K562 (cell line): ENCODE data around the gene PCSK6. TPM values are rescaled to one million over a fixed set of nuclear protein-coding genes. Genes with fewer than 3 reads are reported as not detected.

ENCODE experiments used
- ATAC-seq: fragments of 200-7000 bp; cut with Tn5 transposase; 3 replicates; pipeline ENCODE4 v1.9.1; 2020; ENCODE audit warnings: moderate library complexity
- BruUV-seq: library from RNA; stranded (reverse); fragments of 400-500 nt; replicated peaks from 2 replicates; lab custom pipeline; 2021; lab: Mats Ljungman, UMichigan
- CTCF ChIA-PET: fragments of 300-600 bp; formaldehyde crosslinking; extraction: SDS; loops from one replicate; lab custom pipeline; 2021; ENCODE audit warnings: low intra/inter-chr PET ratio; lab: Yijun Ruan, JAX
- POLR2A ChIA-PET: fragments of 300-600, 350-650 bp; sonication (Branson Sonifier 250); formaldehyde crosslinking; extraction: SDS; loops from one replicate; lab custom pipeline; 2021; ENCODE audit warnings: antibody characterized with exemption, inconsistent platforms; lab: Yijun Ruan, JAX
- DNase-seq, 4 experiments: peaks; one replicate each; pipeline versions ENCODE4 v3.0.0 to v3.0.0-alpha.2; 2011 to 2018; ENCODE audit warnings: low spot score in 3 of 4, mixed read lengths in 3 of 4; ENCODE audit errors: extremely low read depth in 1 of 4
- FAIRE-seq: peaks from 2 replicates; lab custom pipeline; 2011; peaks lifted over from hg19 to GRCh38; lab: Jason Lieb, UNC
- H2AFZ ChIP-seq: 2 replicates; pipeline ENCODE4 v1.6.0; 2011; ENCODE audit warnings: low read depth, low read length, control low read depth, inconsistent platforms
- H3K27ac ChIP-seq: fragments of 200-600 bp; 3 replicates; pipeline ENCODE4 v1.8.0; 2011; ENCODE audit warnings: low read depth, mild to moderate bottlenecking, control low read depth, inconsistent platforms, low read length, moderate library complexity, mixed read lengths; ENCODE audit errors: extremely low read depth
- H3K27me3 ChIP-seq, 2 experiments: fragments of 300-600 bp in 1 of 2; 2 replicates in 1 of 2; 3 replicates in 1 of 2; pipeline versions ENCODE4 v1.6.0 to v1.8.0; 2011; ENCODE audit warnings: inconsistent platforms in 2 of 2, low read length in 2 of 2, mild to moderate bottlenecking in 1 of 2, mixed read lengths in 1 of 2, moderate library complexity in 1 of 2; ENCODE audit not compliant: control insufficient read depth in 2 of 2, insufficient read depth in 2 of 2
- H3K36me3 ChIP-seq: fragments of 300-600 bp; 3 replicates; pipeline ENCODE4 v1.8.0; 2011; ENCODE audit warnings: mild to moderate bottlenecking, low read length, inconsistent platforms; ENCODE audit not compliant: control insufficient read depth, insufficient read depth
- H3K4me1 ChIP-seq, 2 experiments: fragments of 200-600 bp in 1 of 2; replicated peaks in 1 of 2; 2 replicates in 1 of 2; 3 replicates in 1 of 2; pipeline versions ENCODE4 v1.5.1 to v1.8.0; 2011; ENCODE audit warnings: inconsistent platforms in 2 of 2, low read length in 2 of 2, mild to moderate bottlenecking in 1 of 2, mixed read lengths in 1 of 2, moderate library complexity in 1 of 2; ENCODE audit not compliant: control insufficient read depth in 2 of 2, insufficient read depth in 2 of 2
- H3K4me2 ChIP-seq: 2 replicates; pipeline ENCODE4 v1.6.1; 2011; ENCODE audit warnings: low read length, control low read depth, inconsistent platforms, mixed read lengths; ENCODE audit not compliant: insufficient read depth
- H3K4me3 ChIP-seq: fragments of 200-600 bp; sonication (generic), shearing (Covaris generic); 2 replicates; pipeline ENCODE4 v1.5.1; 2016; ENCODE audit warnings: control low read depth, inconsistent platforms
- H3K79me2 ChIP-seq: fragments of 200-600 bp; 3 replicates; pipeline ENCODE4 v1.8.0; 2011; ENCODE audit warnings: low read length, inconsistent platforms; ENCODE audit not compliant: control insufficient read depth, insufficient read depth
- H3K9ac ChIP-seq, 2 experiments: 2 replicates each; pipeline versions ENCODE4 v1.6.0 to v1.6.1; 2011; ENCODE audit warnings: low read depth in 2 of 2, low read length in 2 of 2, control low read depth in 1 of 2, inconsistent platforms in 1 of 2, mild to moderate bottlenecking in 1 of 2, mixed read lengths in 1 of 2; ENCODE audit not compliant: insufficient read depth in 1 of 2
- H3K9me1 ChIP-seq: one replicate; pipeline ENCODE4 v1.6.0; 2011; ENCODE audit warnings: inconsistent platforms, mild to moderate bottlenecking, low read length, moderate library complexity; ENCODE audit not compliant: control insufficient read depth, insufficient read depth
- H3K9me3 ChIP-seq: replicated peaks from 2 replicates; pipeline ENCODE4 v1.5.1; 2011; ENCODE audit warnings: low read depth, low read length, inconsistent platforms; ENCODE audit not compliant: control insufficient read depth, insufficient read depth
- H4K20me1 ChIP-seq: replicated peaks from 2 replicates; pipeline ENCODE4 v1.6.1; 2011; ENCODE audit warnings: low read length, inconsistent platforms, mixed read lengths; ENCODE audit not compliant: control insufficient read depth, insufficient read depth
- CBFA2T3 ChIP-seq: fragments of 450-650 bp; IDR thresholded peaks from 2 replicates; pipeline ENCODE4 v1.6.1; 2017
- CREM ChIP-seq: IDR thresholded peaks from 2 replicates; pipeline ENCODE4 v1.6.1; 2014; ENCODE audit warnings: antibody characterized with exemption, low read depth
- KLF10 ChIP-seq: fragments of 250-450 bp; sonication (Bioruptor Pico); IDR thresholded peaks from 2 replicates; pipeline ENCODE4 v1.6.1; 2021; ENCODE audit warnings: matching md5 sums
- MAFF ChIP-seq: IDR thresholded peaks from 2 replicates; pipeline ENCODE4 v1.6.1; 2012; ENCODE audit warnings: low read length, improper control_type of control experiment
- MYNN ChIP-seq, 2 experiments: sonication (generic); formaldehyde crosslinking in 1 of 2; IDR thresholded peaks; 2 replicates each; pipeline versions ENCODE4 v1.5.0 to v1.6.1; 2016 to 2020; ENCODE audit warnings: antibody characterized with exemption in 1 of 2, missing genetic modification reagents in 1 of 2
- SIX5 ChIP-seq, 2 experiments: IDR thresholded peaks; 2 replicates each; pipeline ENCODE4 v1.6.1; 2011; ENCODE audit warnings: low read length in 2 of 2, borderline replicate concordance in 1 of 2, low read depth in 1 of 2, mild to moderate bottlenecking in 1 of 2, moderate library complexity in 1 of 2; ENCODE audit not compliant: insufficient read depth in 1 of 2
- TEAD4 ChIP-seq, 2 experiments: sonication (generic) in 1 of 2; formaldehyde crosslinking in 1 of 2; IDR thresholded peaks; 2 replicates each; pipeline versions ENCODE4 v1.6.1 to v1.8.0; 2012 to 2022; ENCODE audit warnings: borderline replicate concordance in 1 of 2, inconsistent platforms in 1 of 2, low read length in 1 of 2, mild to moderate bottlenecking in 1 of 2, missing genetic modification reagents in 1 of 2
- TRIM28 ChIP-seq: fragments of 450-650 bp; IDR thresholded peaks from 2 replicates; pipeline ENCODE4 v1.6.1; 2017
- ZBTB7A ChIP-seq: IDR thresholded peaks from 2 replicates; pipeline ENCODE4 v1.6.1; 2011; ENCODE audit warnings: low read depth, mild to moderate bottlenecking, low read length, moderate library complexity, borderline replicate concordance; ENCODE audit not compliant: control insufficient read depth
- ZNF3 ChIP-seq: fragments of 250-450 bp; sonication (Bioruptor Pico); IDR thresholded peaks from 2 replicates; pipeline ENCODE4 v1.5.0; 2021; ENCODE audit warnings: mild to moderate bottlenecking, moderate library complexity
- WGBS: fragments of 100-300 bp; shearing (Covaris generic); methylation state at CpG from one replicate; pipeline ENCODE4 v1.1.6; 2016; ENCODE audit warnings: low coverage, mixed read lengths; ENCODE audit not compliant: insufficient coverage; ENCODE audit errors: missing lambda C conversion rate; 5-methylcytosine and 5-hydroxymethylcytosine counted together
- in situ Hi-C: fragments of 300-500 bp; cut with MboI; formaldehyde crosslinking; loops from 4 replicates; pipeline ENCODE4 v1.15.0; 2018; ENCODE audit warnings: inconsistent platforms, mixed read lengths
- intact Hi-C: fragments of 100-400 bp; cut with micrococcal nuclease; formaldehyde crosslinking; loops from 2 replicates; pipeline ENCODE4 v1.14.2; 2022
- polyA plus RNA-seq, 8 experiments: library from polyadenylated mRNA; depleted of rRNA in 4 of 8; stranded (reverse) in 5 of 8; unstranded in 3 of 8; fragments of >200 nt; fragmentation: Nextera tagmentation in 2 of 8; fragmentation: Illumina TruSeq in 1 of 8; extraction: Ambion mirVana in 2 of 8; extraction: Trizol in 1 of 8; gene quantifications; 2 replicates each; pipeline versions ENCODE4 v1.2.1 to v1.2.3, GENCODE V29; 2011 to 2014; ENCODE audit warnings: inconsistent platforms in 1 of 8, missing spikeins in 1 of 8
- total RNA-seq, 7 experiments: library from RNA; depleted of rRNA in 6 of 7; stranded (reverse); fragments of >200 nt in 6 of 7; fragmentation: Illumina TruSeq in 2 of 7; extraction: Trizol in 2 of 7; gene quantifications; 2 replicates each; pipeline versions ENCODE4 v1.2.1 to v1.2.3, GENCODE V29; 2011 to 2021; ENCODE audit warnings: low replicate concordance in 1 of 7
- TF ChIP-seq, protein P1 (sequence below): fragments of 450-650 bp; formaldehyde crosslinking; IDR thresholded peaks from 2 replicates; pipeline ENCODE4 v1.4.0; 2020; ENCODE audit warnings: mild to moderate bottlenecking, mixed read lengths
- TF ChIP-seq, protein P2 (sequence below): fragments of 450-650 bp; IDR thresholded peaks from 2 replicates; pipeline ENCODE4 v1.6.1; 2017; ENCODE audit warnings: antibody characterized with exemption, mild to moderate bottlenecking
- TF ChIP-seq, protein P3 (sequence below): sonication (generic); formaldehyde crosslinking; IDR thresholded peaks from 2 replicates; pipeline ENCODE4 v1.8.0; 2023; ENCODE audit warnings: mild to moderate bottlenecking, missing genetic modification reagents

Gene PCSK6
- total and polyA plus RNA-seq, 9 of the 15 experiments (the other 6 are each of a cell fraction or from before 2014, with no cell fraction given), result 2.2 to 32.6 (median 14.5) TPM

DNA sequence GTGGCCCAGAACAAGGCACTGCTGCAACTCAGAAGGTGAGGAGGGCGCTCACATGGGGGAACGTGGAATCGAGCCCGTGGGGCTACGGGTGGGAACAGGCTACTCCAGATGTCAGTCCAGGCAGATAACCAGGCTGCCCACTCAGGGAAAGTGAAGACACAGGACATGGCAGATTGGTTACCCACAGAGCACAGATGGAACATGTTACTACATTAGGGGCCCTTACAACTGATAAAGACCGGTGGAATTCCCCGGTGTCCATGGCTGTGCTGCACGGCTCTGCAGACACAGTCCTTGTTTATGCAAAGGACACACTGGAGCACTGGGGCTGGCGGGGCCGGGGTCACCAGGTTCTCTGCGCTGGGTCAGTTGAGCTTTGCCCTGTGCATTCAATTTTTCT, 36.9 kb downstream of the PCSK6 start:
- H3K9me3 ChIP-seq, result no peaks in the 10 kb centered on the region
- H3K4me3 ChIP-seq, result no peak overlapping the region
- ChIA-PET CTCF (no interaction called here), POLR2A (no interaction called here)
- no TSS peak for BruUV-seq
- FAIRE-seq, result no peak
- ATAC-seq, result peak; percentile 20; the same call in 2 of the 3 replicates
- no peaks in the 10 kb centered on the region for H4K20me1 ChIP-seq
- peaks cover 45 to 55% of the 10 kb centered on the region in 2 experiments for H3K4me1 ChIP-seq
- peak overlapping the region; percentile 41; the same call in 1 of the 2 replicates for H2AFZ ChIP-seq
- H3K27ac ChIP-seq, result peak overlapping the region; percentile 77
- peak overlapping the region; percentile 7 to 59; a peak in 3 of 4 replicates for H3K9ac ChIP-seq
- 51% methylated on average over 10 of the region's 11 CpGs for WGBS
- peak overlapping the region; percentile 51; the same call in 1 of the 2 replicates for H3K4me2 ChIP-seq
- H3K79me2 ChIP-seq, result peaks cover 46% of the 10 kb centered on the region
- intact Hi-C loops (no loop called here), in situ Hi-C loops (no loop called here)
- H3K9me1 ChIP-seq, result no peaks in the 10 kb centered on the region
- peak in 2 of 4 experiments; percentile 29 to 47 for DNase-seq
- no peaks in the 10 kb centered on the region for H3K27me3 ChIP-seq
- H3K36me3 ChIP-seq, result peaks cover 4% of the 10 kb centered on the region; the same call in 1 of the 3 replicates
- TF ChIP-seq ZNF3, result no peak
- no peak for TF ChIP-seq ZBTB7A
- TF ChIP-seq CREM, result no peak
- peak; percentile 62 for TF ChIP-seq CBFA2T3
- no peak for TF ChIP-seq MYNN (IDR thresholded peaks at IDR 0.05)
- TF ChIP-seq MYNN (CRISPR knock-in tag; IDR thresholded peaks at IDR 0.05), result no peak
- TF ChIP-seq SIX5 (IDR thresholded peaks at IDR 0.05; ENCODE audit: borderline replicate concordance in 1 of 2, insufficient read depth in 1 of 2, low read depth in 1 of 2, low read length in 2 of 2), result no peak
- TF ChIP-seq, protein P1, sequence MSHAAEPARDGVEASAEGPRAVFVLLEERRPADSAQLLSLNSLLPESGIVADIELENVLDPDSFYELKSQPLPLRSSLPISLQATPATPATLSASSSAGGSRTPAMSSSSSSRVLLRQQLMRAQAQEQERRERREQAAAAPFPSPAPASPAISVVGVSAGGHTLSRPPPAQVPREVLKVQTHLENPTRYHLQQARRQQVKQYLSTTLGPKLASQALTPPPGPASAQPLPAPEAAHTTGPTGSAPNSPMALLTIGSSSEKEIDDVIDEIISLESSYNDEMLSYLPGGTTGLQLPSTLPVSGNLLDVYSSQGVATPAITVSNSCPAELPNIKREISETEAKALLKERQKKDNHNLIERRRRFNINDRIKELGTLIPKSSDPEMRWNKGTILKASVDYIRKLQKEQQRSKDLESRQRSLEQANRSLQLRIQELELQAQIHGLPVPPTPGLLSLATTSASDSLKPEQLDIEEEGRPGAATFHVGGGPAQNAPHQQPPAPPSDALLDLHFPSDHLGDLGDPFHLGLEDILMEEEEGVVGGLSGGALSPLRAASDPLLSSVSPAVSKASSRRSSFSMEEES (CRISPR knock-in tag), result no peak
- no peak for TF ChIP-seq TRIM28
- TF ChIP-seq, protein P2, sequence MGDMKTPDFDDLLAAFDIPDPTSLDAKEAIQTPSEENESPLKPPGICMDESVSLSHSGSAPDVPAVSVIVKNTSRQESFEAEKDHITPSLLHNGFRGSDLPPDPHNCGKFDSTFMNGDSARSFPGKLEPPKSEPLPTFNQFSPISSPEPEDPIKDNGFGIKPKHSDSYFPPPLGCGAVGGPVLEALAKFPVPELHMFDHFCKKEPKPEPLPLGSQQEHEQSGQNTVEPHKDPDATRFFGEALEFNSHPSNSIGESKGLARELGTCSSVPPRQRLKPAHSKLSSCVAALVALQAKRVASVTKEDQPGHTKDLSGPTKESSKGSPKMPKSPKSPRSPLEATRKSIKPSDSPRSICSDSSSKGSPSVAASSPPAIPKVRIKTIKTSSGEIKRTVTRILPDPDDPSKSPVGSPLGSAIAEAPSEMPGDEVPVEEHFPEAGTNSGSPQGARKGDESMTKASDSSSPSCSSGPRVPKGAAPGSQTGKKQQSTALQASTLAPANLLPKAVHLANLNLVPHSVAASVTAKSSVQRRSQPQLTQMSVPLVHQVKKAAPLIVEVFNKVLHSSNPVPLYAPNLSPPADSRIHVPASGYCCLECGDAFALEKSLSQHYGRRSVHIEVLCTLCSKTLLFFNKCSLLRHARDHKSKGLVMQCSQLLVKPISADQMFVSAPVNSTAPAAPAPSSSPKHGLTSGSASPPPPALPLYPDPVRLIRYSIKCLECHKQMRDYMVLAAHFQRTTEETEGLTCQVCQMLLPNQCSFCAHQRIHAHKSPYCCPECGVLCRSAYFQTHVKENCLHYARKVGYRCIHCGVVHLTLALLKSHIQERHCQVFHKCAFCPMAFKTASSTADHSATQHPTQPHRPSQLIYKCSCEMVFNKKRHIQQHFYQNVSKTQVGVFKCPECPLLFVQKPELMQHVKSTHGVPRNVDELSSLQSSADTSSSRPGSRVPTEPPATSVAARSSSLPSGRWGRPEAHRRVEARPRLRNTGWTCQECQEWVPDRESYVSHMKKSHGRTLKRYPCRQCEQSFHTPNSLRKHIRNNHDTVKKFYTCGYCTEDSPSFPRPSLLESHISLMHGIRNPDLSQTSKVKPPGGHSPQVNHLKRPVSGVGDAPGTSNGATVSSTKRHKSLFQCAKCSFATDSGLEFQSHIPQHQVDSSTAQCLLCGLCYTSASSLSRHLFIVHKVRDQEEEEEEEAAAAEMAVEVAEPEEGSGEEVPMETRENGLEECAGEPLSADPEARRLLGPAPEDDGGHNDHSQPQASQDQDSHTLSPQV, result 0 out of 2 replicates have a peak, but pooled peaks have one; percentile 23
- TF ChIP-seq MAFF, result no peak
- TF ChIP-seq, protein P3, sequence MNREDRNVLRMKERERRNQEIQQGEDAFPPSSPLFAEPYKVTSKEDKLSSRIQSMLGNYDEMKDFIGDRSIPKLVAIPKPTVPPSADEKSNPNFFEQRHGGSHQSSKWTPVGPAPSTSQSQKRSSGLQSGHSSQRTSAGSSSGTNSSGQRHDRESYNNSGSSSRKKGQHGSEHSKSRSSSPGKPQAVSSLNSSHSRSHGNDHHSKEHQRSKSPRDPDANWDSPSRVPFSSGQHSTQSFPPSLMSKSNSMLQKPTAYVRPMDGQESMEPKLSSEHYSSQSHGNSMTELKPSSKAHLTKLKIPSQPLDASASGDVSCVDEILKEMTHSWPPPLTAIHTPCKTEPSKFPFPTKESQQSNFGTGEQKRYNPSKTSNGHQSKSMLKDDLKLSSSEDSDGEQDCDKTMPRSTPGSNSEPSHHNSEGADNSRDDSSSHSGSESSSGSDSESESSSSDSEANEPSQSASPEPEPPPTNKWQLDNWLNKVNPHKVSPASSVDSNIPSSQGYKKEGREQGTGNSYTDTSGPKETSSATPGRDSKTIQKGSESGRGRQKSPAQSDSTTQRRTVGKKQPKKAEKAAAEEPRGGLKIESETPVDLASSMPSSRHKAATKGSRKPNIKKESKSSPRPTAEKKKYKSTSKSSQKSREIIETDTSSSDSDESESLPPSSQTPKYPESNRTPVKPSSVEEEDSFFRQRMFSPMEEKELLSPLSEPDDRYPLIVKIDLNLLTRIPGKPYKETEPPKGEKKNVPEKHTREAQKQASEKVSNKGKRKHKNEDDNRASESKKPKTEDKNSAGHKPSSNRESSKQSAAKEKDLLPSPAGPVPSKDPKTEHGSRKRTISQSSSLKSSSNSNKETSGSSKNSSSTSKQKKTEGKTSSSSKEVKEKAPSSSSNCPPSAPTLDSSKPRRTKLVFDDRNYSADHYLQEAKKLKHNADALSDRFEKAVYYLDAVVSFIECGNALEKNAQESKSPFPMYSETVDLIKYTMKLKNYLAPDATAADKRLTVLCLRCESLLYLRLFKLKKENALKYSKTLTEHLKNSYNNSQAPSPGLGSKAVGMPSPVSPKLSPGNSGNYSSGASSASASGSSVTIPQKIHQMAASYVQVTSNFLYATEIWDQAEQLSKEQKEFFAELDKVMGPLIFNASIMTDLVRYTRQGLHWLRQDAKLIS, result no peak
- TF ChIP-seq KLF10 (CRISPR knock-in tag), result no peak
- 0 out of 2 replicates have a peak, but pooled peaks have one; percentile 9 for TF ChIP-seq TEAD4 (IDR thresholded peaks at IDR 0.05; ENCODE audit: low read length)
- no peak for TF ChIP-seq TEAD4 (CRISPR knock-in tag; IDR thresholded peaks at IDR 0.05; ENCODE audit: borderline replicate concordance)
